HG03280 (cell line): ENCODE measurements around the gene SLC41A1.

ENCODE experiments used
- ATAC-seq: cut with Tn5 transposase; IDR thresholded peaks from one replicate; pipeline ENCODE4 v1.9.1; 2021; ENCODE audit warnings: mild to moderate bottlenecking, moderate library complexity; ENCODE audit not compliant: unreplicated experiment

The SLC41A1 gene

GRCh38 chr1:205760606-205761005 lies 52.4 kb downstream of the SLC41A1 start:
- no peak for ATAC-seq

- ATAC-seq, result no peak
These were observed 56.4 kb downstream of the SLC41A1 start for GRCh38 chr1:205756552-205756951.

GRCh38 chr1:205754857-205755256 lies 58.1 kb downstream of the SLC41A1 start:
- ATAC-seq, result no peak

- no peak for ATAC-seq
These were observed 61.9 kb downstream of the SLC41A1 start for GRCh38 chr1:205751036-205751651.

- peak; percentile 85 for ATAC-seq
These were observed 62.6 kb downstream of the SLC41A1 start, which contains the start of gene NUCKS1 for GRCh38 chr1:205750138-205751035. Gene NUCKS1 (minus strand): TSS chr1:205750182. CDS start chr1:205749973, 209 bp downstream.

GRCh38 chr1:205749234-205750137 lies 63.5 kb downstream of the SLC41A1 start:
- peak; percentile 74 for ATAC-seq

GRCh38 chr1:205748403-205749233 lies 64.4 kb downstream of the SLC41A1 start:
- ATAC-seq, result peak; percentile 10

- no peak for ATAC-seq
These were observed 66.1 kb downstream of the SLC41A1 start for GRCh38 chr1:205746757-205747412.

GRCh38 chr1:205744403-205744802 lies 68.6 kb downstream of the SLC41A1 start:
- no peak for ATAC-seq

- ATAC-seq, result no peak
These were observed 69.0 kb downstream of the SLC41A1 start for GRCh38 chr1:205743977-205744376.

GRCh38 chr1:205741681-205742080 lies 71.3 kb downstream of the SLC41A1 start:
- ATAC-seq, result no peak

- no peak for ATAC-seq
These were observed 73.4 kb downstream of the SLC41A1 start for GRCh38 chr1:205739348-205740160.
